Tibial nerve (tissue), 4 donors: ENCODE data around the gene NFKBIA. TPM values are rescaled to one million over a fixed set of nuclear protein-coding genes. Genes with fewer than 3 reads are reported as not detected.
"Not testable (repeated sequence)": the region's sequence is repeated elsewhere in the genome, so short reads cannot be mapped to it uniquely, and the experiment has no call there.

ENCODE experiments used
- DNase-seq, 2 donors: peaks; one replicate each; pipeline ENCODE4 v3.0.0-alpha.2; 2019; ENCODE audit warnings: low spot score in 2 of 2
- H3K27ac ChIP-seq, 4 donors: fragments of 200-600 bp; sonication (generic) in 3 of 4; one replicate each; pipeline ENCODE4 v1.5.1; 2017 to 2019; ENCODE audit warnings: mild to moderate bottlenecking in 1 of 4
- H3K27me3 ChIP-seq, 2 donors: fragments of 200-600 bp; sonication (generic) in 1 of 2; one replicate each; pipeline versions ENCODE4 v1.5.1 to v1.6.0; 2017 to 2019
- H3K36me3 ChIP-seq, 3 donors: fragments of 200-600 bp; sonication (generic); one replicate each; pipeline ENCODE4 v1.5.1; 2018 to 2019
- H3K4me1 ChIP-seq, 4 donors: fragments of 200-600 bp; sonication (generic) in 3 of 4; one replicate each; pipeline ENCODE4 v1.5.1; 2017 to 2019
- H3K4me3 ChIP-seq, 4 donors: fragments of 200-600 bp; sonication (generic) in 3 of 4; one replicate each; pipeline ENCODE4 v1.5.1; 2017 to 2019; ENCODE audit warnings: mild to moderate bottlenecking in 1 of 4, moderate library complexity in 1 of 4
- H3K9me3 ChIP-seq, 4 donors: fragments of 200-600 bp; sonication (generic) in 3 of 4; one replicate each; pipeline ENCODE4 v1.5.1; 2017 to 2019
- CTCF ChIP-seq, 5 experiments: fragments of 200-600 bp in 3 of 5; fragments of 450-650 bp in 2 of 5; sonication (generic) in 3 of 5; IDR thresholded peaks; one replicate each; pipeline ENCODE4 v1.5.1; 2016 to 2019; ENCODE audit warnings: antibody characterized with exemption in 5 of 5, mild to moderate bottlenecking in 3 of 5, moderate library complexity in 2 of 5
- EP300 ChIP-seq, 2 donors: sonication (generic); formaldehyde crosslinking; IDR thresholded peaks; one replicate each; pipeline ENCODE4 v1.6.1; 2017; ENCODE audit warnings: antibody characterized with exemption in 2 of 2, mild to moderate bottlenecking in 1 of 2
- POLR2A ChIP-seq, 2 donors: fragments of 450-650 bp; IDR thresholded peaks; one replicate each; pipeline ENCODE4 v1.6.1; 2017; ENCODE audit warnings: antibody characterized with exemption in 2 of 2, mild to moderate bottlenecking in 2 of 2, moderate library complexity in 2 of 2
- WGBS, 2 donors: methylation state at CpG; one replicate each; pipeline ENCODE4 v1.1.5; 2018; 5-methylcytosine and 5-hydroxymethylcytosine counted together
- total RNA-seq, 4 donors: library from RNA; depleted of rRNA; stranded (reverse); fragments of >200 nt; gene quantifications; one replicate each; pipeline ENCODE4 v1.1.0, GENCODE V29; 2016

NFKBIA gene
- total RNA-seq, 4 donors from 2014 or later = 631 to 1,165 (median 930) TPM

DNA sequence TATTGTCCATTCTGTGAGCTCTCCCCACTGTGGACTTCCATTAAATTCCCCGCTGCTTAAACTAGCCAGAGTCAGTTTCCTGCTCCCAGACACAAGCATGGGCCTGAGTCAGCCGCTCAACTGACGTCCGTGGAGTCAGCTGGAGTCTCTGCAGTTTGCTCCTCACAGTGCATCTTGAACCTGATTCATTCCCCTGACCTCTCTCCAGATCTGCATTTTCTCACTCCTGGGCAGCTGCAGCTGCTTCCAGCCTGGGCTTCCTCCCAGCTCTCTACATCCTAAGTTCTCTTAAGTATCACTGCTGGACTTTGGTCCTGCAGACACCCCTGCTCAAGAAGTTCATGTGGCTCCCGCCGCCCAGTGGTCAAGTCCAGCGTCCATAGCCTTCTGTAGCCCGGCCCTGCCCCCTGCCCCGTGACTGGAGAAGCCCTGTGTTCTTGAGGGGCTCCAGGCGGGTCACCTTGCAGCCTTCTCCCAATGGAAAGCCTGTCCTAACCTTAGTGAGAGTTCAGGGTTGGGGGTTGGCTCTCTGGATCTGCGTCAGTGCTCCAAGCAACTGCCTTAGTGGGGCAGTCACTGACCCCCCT, 20.0 kb downstream of the NFKBIA start:
- H3K36me3 ChIP-seq = no peaks in the 10 kb centered on the region
- H3K27me3 ChIP-seq = no peaks in the 10 kb centered on the region
- TF ChIP-seq EP300 (IDR thresholded peaks at IDR 0.05) (peak in 1 of 2 donors; percentile 52), CTCF (IDR thresholded peaks at IDR 0.05) (peak in 2 of 5 experiments; percentile 13 to 39), POLR2A (IDR thresholded peaks at IDR 0.05) (no peak)
- no peaks in the 10 kb centered on the region for H3K9me3 ChIP-seq
- WGBS, 2 donors = 44 to 68% methylated on average over 10 of the region's 11 CpGs
- H3K4me3 ChIP-seq = no peak overlapping the region
- H3K4me1 ChIP-seq = peaks cover 0 to 37% (median 24%) of the 10 kb centered on the region in 4 donors
- peak overlapping the region; percentile 66 to 90 (median 78) for H3K27ac ChIP-seq
- peak in 1 of 2 donors; percentile 52 for DNase-seq

- Histone ChIP-seq H3K4me3 (no peak overlapping the region), H3K36me3 (no peaks in the 10 kb centered on the region), H3K27ac (peak overlapping the region; percentile 65 to 90 (median 78)), H3K4me1 (peaks cover 0 to 37% (median 24%) of the 10 kb centered on the region in 4 donors), H3K9me3 (no peaks in the 10 kb centered on the region), H3K27me3 (no peaks in the 10 kb centered on the region)
- no peak for DNase-seq
- 77 to 83% methylated on average over 9 to 10 of the region's 10 CpGs for WGBS, 2 donors
- TF ChIP-seq POLR2A (IDR thresholded peaks at IDR 0.05) = no peak
- no peak for TF ChIP-seq EP300 (IDR thresholded peaks at IDR 0.05)
- TF ChIP-seq CTCF (IDR thresholded peaks at IDR 0.05) = no peak
Observed at GRCh38 chr14:35383569-35384454, 20.7 kb downstream of the NFKBIA start.

DNA sequence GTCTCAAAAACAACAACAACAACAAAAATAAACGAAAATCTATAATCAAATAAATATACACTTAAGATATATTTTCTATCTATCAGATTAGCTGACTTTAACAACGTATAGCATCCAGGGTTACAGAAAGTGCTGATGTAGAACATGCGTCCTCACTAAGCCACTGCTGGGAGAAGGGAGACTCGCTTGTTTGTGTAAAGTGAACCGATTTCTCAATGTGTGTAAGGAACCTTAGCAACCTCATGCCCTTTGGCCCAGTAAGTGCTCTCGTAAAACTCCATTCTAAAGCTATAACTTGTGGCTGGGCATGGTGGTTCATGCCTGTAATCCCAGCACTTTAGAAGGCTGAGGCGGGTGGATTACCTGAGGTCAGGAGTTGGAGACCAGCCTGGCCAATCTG, 23.8 kb downstream of the NFKBIA start:
- H3K27me3 ChIP-seq = no peaks in the 10 kb centered on the region
- 61 to 79% methylated on average over 7 of the region's 7 CpGs for WGBS, 2 donors

DNA sequence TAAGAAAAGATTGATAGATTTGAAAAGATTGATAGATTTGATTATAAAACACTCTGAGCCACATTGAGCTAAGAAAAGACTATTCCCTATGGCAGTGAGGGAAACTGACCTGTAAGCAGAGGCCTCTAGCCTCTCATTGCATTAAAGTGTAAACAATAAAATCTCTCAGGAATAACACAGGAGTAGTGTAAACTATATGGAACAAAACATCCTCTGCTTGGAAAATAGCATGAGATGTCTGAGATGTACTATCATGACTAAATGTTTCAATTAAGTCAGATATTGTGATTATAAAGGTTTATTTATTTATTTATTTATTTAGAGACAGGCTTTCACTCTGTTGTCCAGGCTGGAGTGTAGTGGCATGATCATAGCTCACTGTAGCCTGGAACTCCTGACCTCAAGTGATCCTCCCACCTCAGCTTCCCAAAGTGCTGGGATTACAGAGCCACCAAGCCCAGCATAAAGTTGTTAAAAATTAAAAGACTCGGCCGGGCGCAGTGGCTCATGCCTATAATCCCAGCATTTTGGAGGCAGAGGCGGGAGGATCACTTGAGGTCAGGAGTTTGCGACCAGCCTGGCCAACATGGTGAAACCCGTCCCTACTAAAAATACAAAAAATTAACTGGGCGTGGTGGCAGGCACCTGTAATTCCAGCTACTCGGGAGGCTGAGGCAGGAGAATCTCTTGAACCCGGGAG, 25.2 kb downstream of the NFKBIA start:
- not testable (repeated sequence) for DNase-seq

More for the DNA sequence above, 23.8 kb downstream of the NFKBIA start:
- no peak for DNase-seq
- Histone ChIP-seq H3K27ac (peak overlapping the region in 1 of 4 donors; percentile 43), H3K36me3 (no peaks in the 10 kb centered on the region), H3K4me3 (no peak overlapping the region), H3K9me3 (no peaks in the 10 kb centered on the region), H3K4me1 (peaks cover 0 to 23% (median 16%) of the 10 kb centered on the region in 4 donors)
- no peak for TF ChIP-seq CTCF (IDR thresholded peaks at IDR 0.05)
- no peak for TF ChIP-seq POLR2A (IDR thresholded peaks at IDR 0.05)
- no peak for TF ChIP-seq EP300 (IDR thresholded peaks at IDR 0.05)

GRCh38 chr14:35378425-35379233, 25.9 kb downstream of the NFKBIA start:
- no peak for TF ChIP-seq CTCF (IDR thresholded peaks at IDR 0.05)
- TF ChIP-seq EP300 (IDR thresholded peaks at IDR 0.05) = peak; percentile 43 to 68
- no peak for TF ChIP-seq POLR2A (IDR thresholded peaks at IDR 0.05)
- DNase-seq = no peak
- H3K9me3 ChIP-seq = no peaks in the 10 kb centered on the region
- 72 to 73% methylated on average over 9 of the region's 9 CpGs for WGBS, 2 donors
- peaks cover 0 to 12% (median under 1%) of the 10 kb centered on the region in 4 donors for H3K4me1 ChIP-seq
- peak overlapping the region in 3 of 4 donors; percentile 2 to 55 (median 3) for H3K27ac ChIP-seq
- no peaks in the 10 kb centered on the region for H3K27me3 ChIP-seq
- no peak overlapping the region for H3K4me3 ChIP-seq
- H3K36me3 ChIP-seq = no peaks in the 10 kb centered on the region

More for the DNA sequence above, 25.2 kb downstream of the NFKBIA start:
- 79 to 83% methylated on average over 9 of the region's 9 CpGs for WGBS, 2 donors
- not testable (repeated sequence) for H3K9me3 ChIP-seq, H3K27me3 ChIP-seq, H3K4me3 ChIP-seq, H3K36me3 ChIP-seq
- Histone ChIP-seq H3K4me1 (peaks cover 0 to 14% (median 4%) of the 10 kb centered on the region in 4 donors), H3K27ac (peak overlapping the region in 3 of 4 donors; percentile 2 to 55 (median 3))
